Suprapubic skin (tissue), 4 donors: ENCODE results near the gene DSG4. TPM values are rescaled to one million over a fixed set of nuclear protein-coding genes. Genes with fewer than 3 reads are reported as not detected.

ENCODE experiments used
- DNase-seq, 2 donors: peaks; one replicate each; pipeline ENCODE4 v3.0.0-alpha.2; 2019; ENCODE audit warnings: low spot score in 2 of 2
- H3K27ac ChIP-seq: fragments of 200-600 bp; sonication (generic); one replicate; pipeline ENCODE4 v1.5.1; 2019
- H3K27me3 ChIP-seq: fragments of 200-600 bp; sonication (generic); one replicate; pipeline ENCODE4 v1.5.1; 2019
- H3K36me3 ChIP-seq: fragments of 200-600 bp; sonication (generic); one replicate; pipeline ENCODE4 v1.5.1; 2019
- H3K4me1 ChIP-seq: fragments of 200-600 bp; sonication (generic); one replicate; pipeline ENCODE4 v1.5.1; 2019
- H3K4me3 ChIP-seq: fragments of 200-600 bp; sonication (generic); one replicate; pipeline ENCODE4 v1.5.1; 2019; ENCODE audit warnings: mild to moderate bottlenecking
- H3K9me3 ChIP-seq: fragments of 200-600 bp; sonication (generic); one replicate; pipeline ENCODE4 v1.5.1; 2019
- EP300 ChIP-seq: sonication (generic); formaldehyde crosslinking; IDR thresholded peaks from one replicate; pipeline ENCODE4 v1.6.1; 2017; ENCODE audit warnings: antibody characterized with exemption
- POLR2A ChIP-seq, 2 donors: fragments of 450-650 bp; IDR thresholded peaks; one replicate each; pipeline ENCODE4 v1.6.1; 2017; ENCODE audit warnings: antibody characterized with exemption in 2 of 2, mild to moderate bottlenecking in 2 of 2, moderate library complexity in 2 of 2
- POLR2AphosphoS5 ChIP-seq, 3 donors: sonication (generic); formaldehyde crosslinking; IDR thresholded peaks; one replicate each; pipeline ENCODE4 v1.6.1; 2017; ENCODE audit warnings: antibody characterized with exemption in 3 of 3
- WGBS: methylation state at CpG from one replicate; pipeline ENCODE4 v1.1.5; 2018; 5-methylcytosine and 5-hydroxymethylcytosine counted together
- total RNA-seq, 4 donors: library from RNA; depleted of rRNA; stranded (reverse); fragments of >200 nt; gene quantifications; one replicate each; pipeline ENCODE4 v1.1.0, GENCODE V29; 2016
- TF ChIP-seq, protein P1 (sequence below), 2 donors: fragments of 200-600 bp in 1 of 2; fragments of 450-650 bp in 1 of 2; sonication (generic) in 1 of 2; IDR thresholded peaks; one replicate each; pipeline ENCODE4 v1.5.1; 2016 to 2019; ENCODE audit warnings: antibody characterized with exemption in 2 of 2, mild to moderate bottlenecking in 1 of 2, moderate library complexity in 1 of 2

The DSG4 gene
- total RNA-seq, 4 donors from 2014 or later = 0.89 to 20.9 (median 2.5) TPM

GRCh38 chr18:31364190-31364589, 12.4 kb upstream of the DSG4 start:
- Histone ChIP-seq H3K4me1 (no peaks in the 10 kb centered on the region), H3K9me3 (no peaks in the 10 kb centered on the region), H3K36me3 (no peaks in the 10 kb centered on the region), H3K27me3 (no peaks in the 10 kb centered on the region), H3K4me3 (no peak overlapping the region), H3K27ac (no peak overlapping the region)
- WGBS = 97% methylated on average over 4 of the region's 4 CpGs
- no peak for DNase-seq
- TF ChIP-seq EP300 (no peak), POLR2AphosphoS5 (IDR thresholded peaks at IDR 0.05) (no peak), POLR2A (IDR thresholded peaks at IDR 0.05) (no peak)
- TF ChIP-seq, protein P1, sequence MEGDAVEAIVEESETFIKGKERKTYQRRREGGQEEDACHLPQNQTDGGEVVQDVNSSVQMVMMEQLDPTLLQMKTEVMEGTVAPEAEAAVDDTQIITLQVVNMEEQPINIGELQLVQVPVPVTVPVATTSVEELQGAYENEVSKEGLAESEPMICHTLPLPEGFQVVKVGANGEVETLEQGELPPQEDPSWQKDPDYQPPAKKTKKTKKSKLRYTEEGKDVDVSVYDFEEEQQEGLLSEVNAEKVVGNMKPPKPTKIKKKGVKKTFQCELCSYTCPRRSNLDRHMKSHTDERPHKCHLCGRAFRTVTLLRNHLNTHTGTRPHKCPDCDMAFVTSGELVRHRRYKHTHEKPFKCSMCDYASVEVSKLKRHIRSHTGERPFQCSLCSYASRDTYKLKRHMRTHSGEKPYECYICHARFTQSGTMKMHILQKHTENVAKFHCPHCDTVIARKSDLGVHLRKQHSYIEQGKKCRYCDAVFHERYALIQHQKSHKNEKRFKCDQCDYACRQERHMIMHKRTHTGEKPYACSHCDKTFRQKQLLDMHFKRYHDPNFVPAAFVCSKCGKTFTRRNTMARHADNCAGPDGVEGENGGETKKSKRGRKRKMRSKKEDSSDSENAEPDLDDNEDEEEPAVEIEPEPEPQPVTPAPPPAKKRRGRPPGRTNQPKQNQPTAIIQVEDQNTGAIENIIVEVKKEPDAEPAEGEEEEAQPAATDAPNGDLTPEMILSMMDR (IDR thresholded peaks at IDR 0.05) = no peak

GRCh38 chr18:31369478-31369877, 7.1 kb upstream of the DSG4 start:
- Histone ChIP-seq H3K36me3 (no peaks in the 10 kb centered on the region), H3K4me3 (no peak overlapping the region), H3K9me3 (no peaks in the 10 kb centered on the region), H3K27me3 (no peaks in the 10 kb centered on the region), H3K27ac (no peak overlapping the region), H3K4me1 (no peaks in the 10 kb centered on the region)
- TF ChIP-seq POLR2A (IDR thresholded peaks at IDR 0.05) (no peak), POLR2AphosphoS5 (IDR thresholded peaks at IDR 0.05) (no peak), EP300 (no peak)
- TF ChIP-seq, protein P1 (IDR thresholded peaks at IDR 0.05) = no peak
- no peak for DNase-seq

- no peak overlapping the region for H3K4me3 ChIP-seq
- TF ChIP-seq POLR2AphosphoS5 (IDR thresholded peaks at IDR 0.05) (no peak), EP300 (no peak), POLR2A (IDR thresholded peaks at IDR 0.05) (no peak)
- TF ChIP-seq, protein P1 (IDR thresholded peaks at IDR 0.05) = no peak
- no peak for DNase-seq
- no peaks in the 10 kb centered on the region for H3K4me1 ChIP-seq
- H3K36me3 ChIP-seq = no peaks in the 10 kb centered on the region
- H3K27ac ChIP-seq = no peak overlapping the region
- H3K27me3 ChIP-seq = no peaks in the 10 kb centered on the region
- no peaks in the 10 kb centered on the region for H3K9me3 ChIP-seq
These were observed 4.6 kb upstream of the DSG4 start for GRCh38 chr18:31371989-31372388.

GRCh38 chr18:31373641-31374040, 2.9 kb upstream of the DSG4 start:
- H3K9me3 ChIP-seq = no peaks in the 10 kb centered on the region
- no peak overlapping the region for H3K4me3 ChIP-seq
- H3K27me3 ChIP-seq = no peaks in the 10 kb centered on the region
- DNase-seq = no peak
- 79% methylated on average over 4 of the region's 4 CpGs for WGBS
- TF ChIP-seq EP300 (no peak), POLR2A (IDR thresholded peaks at IDR 0.05) (no peak)
- TF ChIP-seq, protein P1 (IDR thresholded peaks at IDR 0.05) = no peak
- H3K36me3 ChIP-seq = no peaks in the 10 kb centered on the region
- no peak overlapping the region for H3K27ac ChIP-seq
- H3K4me1 ChIP-seq = no peaks in the 10 kb centered on the region

DNA sequence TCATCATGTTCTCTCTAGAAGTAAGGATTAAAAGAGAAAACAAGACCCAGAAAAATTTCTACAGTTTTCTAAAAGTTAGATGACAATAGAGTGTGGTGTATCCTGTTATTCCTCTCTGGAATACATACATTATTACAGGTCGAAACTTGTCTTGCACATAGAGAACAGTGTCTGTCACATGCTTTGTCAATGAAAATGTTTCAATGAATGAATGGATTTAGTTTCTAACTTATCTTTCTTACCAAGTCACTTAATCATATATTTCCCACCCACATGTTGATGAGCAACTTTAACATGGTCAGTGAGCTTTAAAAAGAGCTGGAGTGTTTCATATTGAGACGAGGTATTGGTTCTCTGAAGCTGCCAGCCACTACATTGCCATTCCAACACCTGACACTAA, 4.3 kb downstream of the DSG4 start:
- H3K27ac ChIP-seq = no peak overlapping the region

More for the DNA sequence above, 4.3 kb downstream of the DSG4 start:
- TF ChIP-seq EP300 = no peak
- no peak for TF ChIP-seq POLR2A (IDR thresholded peaks at IDR 0.05)
- TF ChIP-seq POLR2AphosphoS5 (IDR thresholded peaks at IDR 0.05) = no peak
- TF ChIP-seq, protein P1 (IDR thresholded peaks at IDR 0.05) = no peak
- 74% methylated on average over 2 of the region's 2 CpGs for WGBS
- H3K4me3 ChIP-seq = no peak overlapping the region
- H3K4me1 ChIP-seq = no peaks in the 10 kb centered on the region
- H3K36me3 ChIP-seq = no peaks in the 10 kb centered on the region
- no peaks in the 10 kb centered on the region for H3K27me3 ChIP-seq
- DNase-seq = no peak
- no peaks in the 10 kb centered on the region for H3K9me3 ChIP-seq
